Left lung (tissue), 14 donors: Measurements from ENCODE around the gene ATF4. TPM values are rescaled to one million over a fixed set of nuclear protein-coding genes. Genes with fewer than 3 reads are reported as not detected.
A peak's percentile ranks its signal among the peaks of the same experiment; 100 is the strongest.

ENCODE experiments used
- ATAC-seq: fragments of 200-7000 bp; cut with Tn5 transposase; one replicate; pipeline ENCODE4 v1.9.1; 2020; ENCODE audit warnings: moderate library complexity
- DNase-seq, 4 donors: peaks; one replicate each; pipeline ENCODE4 v3.0.0-alpha.2; 2013 to 2020
- H3K27ac ChIP-seq, 2 donors: fragments of 200-600 bp; sonication (generic) in 1 of 2; one replicate each; pipeline versions ENCODE4 v1.5.0 to v1.8.0; 2020 to 2021
- H3K27me3 ChIP-seq, 2 donors: fragments of 200-600 bp; sonication (generic) in 1 of 2; one replicate each; pipeline versions ENCODE4 v1.5.0 to v1.8.0; 2020 to 2021
- H3K36me3 ChIP-seq, 2 donors: fragments of 200-600 bp; sonication (generic) in 1 of 2; one replicate each; pipeline versions ENCODE4 v1.5.0 to v1.8.0; 2020 to 2021
- H3K4me1 ChIP-seq, 2 donors: fragments of 200-600 bp; one replicate each; pipeline ENCODE4 v1.8.0; 2021
- H3K4me3 ChIP-seq, 2 donors: fragments of 200-600 bp; sonication (generic) in 1 of 2; one replicate each; pipeline versions ENCODE4 v1.5.0 to v1.8.0; 2020 to 2021; ENCODE audit warnings: mild to moderate bottlenecking in 1 of 2
- H3K9me3 ChIP-seq, 2 donors: fragments of 200-600 bp; sonication (generic) in 1 of 2; one replicate each; pipeline versions ENCODE4 v1.5.0 to v1.8.0; 2020 to 2021
- CTCF ChIP-seq, 2 donors: fragments of 200-600 bp; sonication (generic) in 1 of 2; IDR thresholded peaks; one replicate each; pipeline versions ENCODE4 v1.5.0 to v1.8.0; 2021; ENCODE audit warnings: antibody characterized with exemption in 2 of 2
- intact Hi-C, 2 donors: fragments of 100-400 bp; cut with DNase I; formaldehyde crosslinking; loops; one replicate each; pipeline versions ENCODE4 v1.11.2 to v1.14.2; 2022
- long read RNA-seq, 12 donors: library from polyadenylated mRNA in 2 of 12; unstranded in 2 of 12; transcript quantifications; one replicate each; pipeline ENCODE4 v2.0.0 and lab custom pipeline, GENCODE V29; 2019 to 2026
- polyA plus RNA-seq, 6 donors: library from polyadenylated mRNA; unstranded; fragments of 120-200 nt; gene quantifications; one replicate each; pipeline ENCODE4 v1.2.1, GENCODE V29; 2013; ENCODE audit not compliant: insufficient read length in 6 of 6
- total RNA-seq, 2 donors: library from RNA; stranded (reverse); fragmentation: NEBNext Ultra II Directional; extraction: Animal tissue kit (Norgen Biotek cat#: 25700); gene quantifications; one replicate each; pipeline ENCODE4 v1.2.1, GENCODE V29; 2021
- donor health status: DM: no; HTN: yes; CAD: no.
- donor health status: DM: no; HTN: no; CAD: no.

ATF4 gene
- total RNA-seq (100 to 1,000 TPM; 204 to 308 TPM), polyA plus RNA-seq (100 to 1,000 TPM; 272 to 349 (median 312) TPM)
- long read RNA-seq, donor 1, transcript ATF4-201 (2 exons, 2,019 nt), result minor isoform, 19 of 150 reads
- long read RNA-seq, donor 1, transcript ATF4-202 (3 exons, 1,419 nt), result major isoform, 120 of 150 reads
- long read RNA-seq, donor 1, partial matches to known transcripts, result 11 of 150 reads
- long read RNA-seq, donor 1, other reads (novel, unspliced or antisense), result 0 of 150 reads
- long read RNA-seq, donor 2, transcript ATF4-202 (3 exons, 1,419 nt), result major isoform, 88 of 226 reads
- long read RNA-seq, donor 2, transcript ATF4-201 (2 exons, 2,019 nt), result minor isoform, 26 of 226 reads
- long read RNA-seq, donor 2, partial matches to known transcripts, result 112 of 226 reads
- long read RNA-seq, donor 2, other reads (novel, unspliced or antisense), result 0 of 226 reads
- long read RNA-seq, donor 3, transcript ATF4-201 (2 exons, 2,019 nt), result minor isoform, 16 of 91 reads
- long read RNA-seq, donor 3, transcript ATF4-202 (3 exons, 1,419 nt), result major isoform, 75 of 91 reads
- long read RNA-seq, donor 3, partial matches to known transcripts, result 0 of 91 reads
- long read RNA-seq, donor 3, other reads (novel, unspliced or antisense), result 0 of 91 reads
- long read RNA-seq, donor 4, transcript ATF4-201 (2 exons, 2,019 nt), result minor isoform, 7 of 221 reads
- long read RNA-seq, donor 4, transcript ATF4-202 (3 exons, 1,419 nt), result major isoform, 196 of 221 reads
- long read RNA-seq, donor 4, partial matches to known transcripts, result 11 of 221 reads
- long read RNA-seq, donor 4, other reads (novel, unspliced or antisense), result 7 of 221 reads
- long read RNA-seq, donor 5, transcript ATF4-202 (3 exons, 1,419 nt), result major isoform, 88 of 117 reads
- long read RNA-seq, donor 5, transcript ATF4-201 (2 exons, 2,019 nt), result minor isoform, 21 of 117 reads
- long read RNA-seq, donor 5, partial matches to known transcripts, result 7 of 117 reads
- long read RNA-seq, donor 5, other reads (novel, unspliced or antisense), result 0 of 117 reads
- long read RNA-seq, donor 6, transcript ATF4-201 (2 exons, 2,019 nt), result minor isoform, 16 of 244 reads
- long read RNA-seq, donor 6, transcript ATF4-202 (3 exons, 1,419 nt), result major isoform, 106 of 244 reads
- long read RNA-seq, donor 6, partial matches to known transcripts, result 122 of 244 reads
- long read RNA-seq, donor 6, other reads (novel, unspliced or antisense), result 0 of 244 reads
- long read RNA-seq, donor 7, transcript ATF4-202 (3 exons, 1,419 nt), result major isoform, 30 of 41 reads
- long read RNA-seq, donor 7, transcript ATF4-201 (2 exons, 2,019 nt), result minor isoform, 11 of 41 reads
- long read RNA-seq, donor 7, partial matches to known transcripts, result 0 of 41 reads
- long read RNA-seq, donor 7, other reads (novel, unspliced or antisense), result 0 of 41 reads
- long read RNA-seq, donor 8, transcript ATF4-201 (2 exons, 2,019 nt), result major isoform, 47 of 98 reads
- long read RNA-seq, donor 8, transcript ATF4-202 (3 exons, 1,419 nt), result minor isoform, 45 of 98 reads
- long read RNA-seq, donor 8, partial matches to known transcripts, result 6 of 98 reads
- long read RNA-seq, donor 8, other reads (novel, unspliced or antisense), result 0 of 98 reads
- long read RNA-seq, donor 9, partial matches to known transcripts, result 0 of 1 reads
- long read RNA-seq, donor 9, other reads (novel, unspliced or antisense), result 0 of 1 reads
- long read RNA-seq, donor 10, transcript ATF4-201 (2 exons, 2,019 nt), result minor isoform, 8 of 180 reads
- long read RNA-seq, donor 10, transcript ATF4-202 (3 exons, 1,419 nt), result major isoform, 167 of 180 reads
- long read RNA-seq, donor 10, partial matches to known transcripts, result 0 of 180 reads
- long read RNA-seq, donor 10, other reads (novel, unspliced or antisense), result 5 of 180 reads
- long read RNA-seq, donor 11, transcript ATF4-201 (2 exons, 2,019 nt), result minor isoform, 15 of 336 reads
- long read RNA-seq, donor 11, transcript ATF4-202 (3 exons, 1,419 nt), result major isoform, 56 of 336 reads
- long read RNA-seq, donor 11, partial matches to known transcripts, result 149 of 336 reads
- long read RNA-seq, donor 11, other reads (novel, unspliced or antisense), result 116 of 336 reads
- long read RNA-seq, donor 12, transcript ATF4-201 (2 exons, 2,019 nt), result minor isoform, 24 of 159 reads
- long read RNA-seq, donor 12, transcript ATF4-202 (3 exons, 1,419 nt), result major isoform, 67 of 159 reads
- long read RNA-seq, donor 12, partial matches to known transcripts, result 67 of 159 reads
- long read RNA-seq, donor 12, other reads (novel, unspliced or antisense), result 0 of 159 reads

GRCh38 chr22:39520226-39521105 lies at the start of gene ATF4:
Gene ATF4, plus strand, starts transcription at chr22:39520562. Its CDS starts 884 bp downstream, at chr22:39521446.
- no peaks in the 10 kb centered on the region for H3K9me3 ChIP-seq
- H3K27ac ChIP-seq, result peak within 1 kb of the TSS; percentile 99
- ATAC-seq (peak; percentile 69), DNase-seq (peak; percentile 76 to 100 (median 93))
- no peak for TF ChIP-seq CTCF (IDR thresholded peaks at IDR 0.05)
- peaks cover 23 to 62% of the 10 kb centered on the region in 2 donors for H3K4me1 ChIP-seq
- peak within 1 kb of the TSS; percentile 99 to 100 for H3K4me3 ChIP-seq
- peaks cover 0 to 60% of the 10 kb centered on the region in 2 donors for H3K36me3 ChIP-seq
- intact Hi-C loops, result no loop called here
- H3K27me3 ChIP-seq, result no peaks in the 10 kb centered on the region

- intact Hi-C loops, result no loop called here
- Histone ChIP-seq H3K27me3 (peaks cover 0 to 11% of the 10 kb centered on the region in 2 donors), H3K4me1 (peaks cover 10 to 50% of the 10 kb centered on the region in 2 donors), H3K4me3 (no peak overlapping the region), H3K27ac (peak overlapping the region; percentile 69 to 71), H3K9me3 (no peaks in the 10 kb centered on the region), H3K36me3 (no peaks in the 10 kb centered on the region)
- ATAC-seq (peak; percentile 53), DNase-seq (no peak)
- TF ChIP-seq CTCF (IDR thresholded peaks at IDR 0.05), result no peak
These were observed 48.8 kb upstream of the ATF4 start for GRCh38 chr22:39471381-39472141.

GRCh38 chr22:39472570-39473556 lies 47.5 kb upstream of the ATF4 start:
- Histone ChIP-seq H3K9me3 (no peaks in the 10 kb centered on the region), H3K4me3 (no peak overlapping the region), H3K4me1 (peaks cover 10 to 50% of the 10 kb centered on the region in 2 donors), H3K27ac (peak overlapping the region; percentile 69 to 71), H3K27me3 (peaks cover 0 to 11% of the 10 kb centered on the region in 2 donors), H3K36me3 (no peaks in the 10 kb centered on the region)
- peak in 1 of 4 donors; percentile 78 for DNase-seq
- TF ChIP-seq CTCF (IDR thresholded peaks at IDR 0.05), result no peak
- peak; percentile 90 for ATAC-seq
- intact Hi-C loops, result no loop called here
